ENCODE results near the gene SPDYA.
"Not testable (repeated sequence)": the region's sequence is repeated elsewhere in the genome, so short reads cannot be mapped to it uniquely, and the experiment has no call there.

The SPDYA gene

DNA sequence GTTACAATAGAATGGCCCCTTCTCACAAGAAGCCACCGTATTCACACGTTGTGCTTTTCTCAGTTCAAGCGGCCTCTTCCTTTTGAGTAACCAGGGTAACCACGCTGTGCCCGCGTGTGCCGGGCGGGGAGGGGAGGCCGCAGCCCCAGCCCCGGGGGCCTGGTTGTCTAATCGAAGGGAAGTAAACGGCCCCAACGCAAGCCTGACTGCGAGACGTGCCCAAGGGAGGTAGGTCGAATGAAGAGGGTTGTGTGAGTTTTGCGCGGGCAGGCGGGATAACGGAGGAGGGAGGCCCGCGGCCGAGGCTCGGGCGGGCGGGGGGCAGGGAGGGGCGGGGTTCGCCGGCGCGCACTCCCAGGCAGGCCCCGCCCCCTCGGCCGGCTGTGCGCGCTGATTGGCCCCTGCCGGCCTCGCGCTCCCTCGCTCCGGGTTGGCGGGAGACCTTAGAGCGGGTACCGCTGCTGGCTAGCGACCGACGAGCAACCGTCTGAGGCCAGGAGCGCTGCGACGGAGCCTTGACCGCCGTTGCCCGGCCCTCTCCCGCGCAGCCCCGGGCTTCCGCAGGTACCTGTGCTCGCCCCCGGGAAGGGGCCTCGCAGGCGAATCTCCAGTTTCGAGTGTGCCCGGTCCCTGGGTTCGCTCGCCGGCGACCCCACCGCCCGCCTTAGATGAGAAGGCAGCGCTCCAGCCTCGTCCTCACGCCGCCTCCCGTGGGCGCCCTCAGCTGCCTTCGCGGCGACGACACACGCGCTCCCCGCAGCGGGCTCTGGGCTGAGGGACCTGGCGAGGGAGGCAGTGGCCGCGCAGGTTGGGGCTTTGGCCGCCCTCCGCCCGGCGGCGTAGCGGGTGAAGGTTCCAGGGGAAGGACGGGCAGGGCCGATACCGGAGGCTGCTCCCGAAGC lies at the start of gene SPDYA:
Gene SPDYA (plus strand): TSS at position 451 of the 902 bp plus-strand sequence. CDS start 5,181 bp downstream, outside the sequence.
- DNase-seq, result peak; percentile 69

- DNase-seq, result no peak
These were observed 49.2 kb upstream of the SPDYA start for GRCh38 chr2:28761420-28761819.

GRCh38 chr2:28764909-28765711 lies 45.5 kb upstream of the SPDYA start:
- DNase-seq, result no peak

DNA sequence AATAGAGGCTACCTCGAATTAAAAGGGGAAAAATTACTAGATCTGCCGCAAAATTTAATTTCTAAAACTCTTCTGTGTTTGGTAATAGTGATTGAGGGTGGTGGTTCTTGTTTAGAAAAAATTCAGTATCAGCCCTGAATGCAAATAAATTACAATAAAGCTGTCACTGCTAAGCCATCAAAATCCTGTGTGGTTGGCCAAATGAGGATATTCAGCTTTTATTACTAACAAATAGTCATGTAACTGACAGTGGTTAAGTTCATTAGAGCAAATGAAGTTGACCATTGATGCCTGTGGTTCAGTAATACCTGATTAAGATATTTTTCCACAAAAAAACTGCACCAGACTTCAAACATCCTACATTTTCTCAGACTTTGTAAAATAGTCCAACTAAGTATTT lies 44.6 kb upstream of the SPDYA start:
- no peak for DNase-seq

DNA sequence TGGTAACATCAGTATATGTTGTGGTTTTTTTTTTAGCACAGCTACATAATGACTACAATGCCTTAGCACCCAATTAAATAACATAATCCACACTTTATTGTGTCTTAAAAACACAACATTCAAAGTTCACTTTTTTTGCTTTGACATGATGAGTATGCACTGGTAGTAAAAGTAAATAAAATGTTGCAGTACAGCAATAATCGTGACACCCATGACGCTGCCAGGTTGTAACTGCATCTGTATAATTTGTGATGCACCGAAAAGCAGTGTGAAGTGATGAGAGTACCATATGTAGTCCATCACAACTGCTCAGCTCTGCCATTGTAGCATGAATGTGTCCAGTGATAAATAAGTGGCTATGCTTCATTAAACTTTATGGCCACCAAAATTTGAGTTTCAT lies 43.3 kb upstream of the SPDYA start:
- no peak for DNase-seq

DNA sequence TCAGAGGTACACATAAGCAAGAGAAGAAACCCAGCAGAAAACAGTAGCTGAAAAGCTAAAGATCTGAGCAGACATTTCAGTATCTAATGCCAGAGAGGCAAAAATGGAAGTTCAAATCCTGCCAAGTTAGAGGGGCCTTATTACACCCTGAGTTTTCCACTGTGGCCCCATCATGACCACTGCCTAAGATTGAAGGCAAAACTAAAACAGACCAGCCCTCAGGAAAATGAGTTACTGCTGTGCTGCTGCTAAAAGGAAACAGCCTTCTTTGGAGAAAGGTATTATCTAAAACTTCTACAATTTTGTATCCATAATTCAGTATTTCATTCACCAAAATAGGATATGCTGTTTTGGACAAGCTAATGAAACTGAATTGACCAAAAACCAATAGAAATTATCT lies 42.2 kb upstream of the SPDYA start:
- DNase-seq, result no peak

DNA sequence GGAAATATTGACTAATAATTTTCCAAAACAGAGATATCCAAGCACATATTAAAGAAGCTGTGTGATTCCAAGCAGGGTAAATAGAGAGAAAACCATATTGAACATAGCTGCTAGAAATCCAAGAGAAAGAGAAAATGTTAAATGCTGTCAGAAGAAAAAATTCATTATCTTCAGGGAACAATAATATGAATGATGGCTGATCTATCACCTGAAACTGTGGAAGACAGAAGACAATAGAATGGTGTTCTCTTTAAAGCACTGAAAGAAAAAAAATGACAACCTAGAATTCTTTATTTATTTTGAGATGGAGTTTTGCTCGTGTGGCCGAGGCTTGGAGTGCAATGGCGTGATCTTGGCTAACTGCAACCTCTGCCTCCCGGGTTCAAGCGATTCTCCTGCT lies 41.7 kb upstream of the SPDYA start:
- no peak for DNase-seq

- DNase-seq, result no peak
These were observed 38.3 kb upstream of the SPDYA start for GRCh38 chr2:28772351-28772750.

GRCh38 chr2:28776471-28776870 lies 34.2 kb upstream of the SPDYA start:
- DNase-seq, result no peak

- DNase-seq, result no peak
These were observed 32.2 kb upstream of the SPDYA start for GRCh38 chr2:28778392-28778791.

- DNase-seq, result no peak
These were observed 31.6 kb upstream of the SPDYA start for GRCh38 chr2:28779001-28779400.

DNA sequence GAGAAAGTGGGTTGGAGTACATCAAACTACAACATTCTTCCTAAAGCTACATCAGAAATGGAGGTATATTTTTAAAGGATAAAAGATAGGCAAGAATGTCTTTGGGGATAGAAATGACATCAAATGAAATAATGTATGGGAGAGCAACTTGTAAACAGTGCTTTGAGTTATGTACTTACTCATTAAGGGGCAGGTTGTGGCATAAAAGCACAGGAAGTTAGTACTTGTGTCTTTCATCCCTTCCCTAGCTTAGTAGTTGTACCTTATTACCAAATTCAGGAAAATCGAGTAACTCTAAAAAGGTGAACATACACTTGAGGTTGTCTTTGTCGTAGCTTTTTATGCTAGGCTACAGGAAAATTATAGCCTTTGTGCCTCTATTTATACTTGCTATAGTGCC lies 30.1 kb upstream of the SPDYA start:
- no peak for DNase-seq

DNA sequence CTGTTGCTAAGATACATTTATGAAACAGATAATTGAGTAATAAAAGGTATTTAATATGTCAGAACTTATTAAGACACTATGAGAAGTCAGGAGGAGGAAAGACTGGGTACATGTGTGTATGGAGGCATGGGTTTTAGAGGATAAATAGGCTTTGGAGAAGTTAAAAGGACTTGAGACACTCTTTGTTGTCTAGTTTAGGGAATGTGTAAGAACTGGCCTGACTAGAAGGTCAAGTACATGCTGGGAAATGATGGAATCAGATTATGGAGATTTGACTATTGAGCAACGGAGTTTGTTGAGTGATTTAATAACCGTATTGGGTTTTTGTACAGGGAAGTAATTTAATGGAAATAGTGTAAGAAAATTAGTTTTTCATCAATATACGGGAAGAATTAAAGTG lies 28.2 kb upstream of the SPDYA start:
- no peak for DNase-seq

- DNase-seq, result not testable (repeated sequence)
These were observed 26.1 kb upstream of the SPDYA start for GRCh38 chr2:28784570-28784969.

DNA sequence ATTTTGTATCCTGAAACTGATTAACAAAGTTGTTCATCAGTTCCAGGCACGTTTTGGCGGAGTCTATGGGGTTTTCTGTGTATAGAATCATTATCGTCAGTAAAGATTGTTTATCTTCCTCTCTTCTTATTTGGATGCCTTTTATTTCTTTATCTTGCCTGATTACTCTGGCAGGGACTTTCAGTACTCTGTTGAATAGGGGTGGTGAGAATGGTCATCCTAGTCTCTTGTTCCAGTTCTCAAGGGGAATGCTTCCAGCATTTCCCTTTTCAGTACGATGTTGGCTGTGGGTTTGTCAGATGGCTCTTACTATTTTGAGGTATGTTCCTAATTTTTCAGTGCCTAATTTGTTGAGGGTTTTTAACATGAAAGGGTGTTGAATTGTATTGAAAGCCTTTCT lies 14.0 kb upstream of the SPDYA start:
- no peak for DNase-seq

DNA sequence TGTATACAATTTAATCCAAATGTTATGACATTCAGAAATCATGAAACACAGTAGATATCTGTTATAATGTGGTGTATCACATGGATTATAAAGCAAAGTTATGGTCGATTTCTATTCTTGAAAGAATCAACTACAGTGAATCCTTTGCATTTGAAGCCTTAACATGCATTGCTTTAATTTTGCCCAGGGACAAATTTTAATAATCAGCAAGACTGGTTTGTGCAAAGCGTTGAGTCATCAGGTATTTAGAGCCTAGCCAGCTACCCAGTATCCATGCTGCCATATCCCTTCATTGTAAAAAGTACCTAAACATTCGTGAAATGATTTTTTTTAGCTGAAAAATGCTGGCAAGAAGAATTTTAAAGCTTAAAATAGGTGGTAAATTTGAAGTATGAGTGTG lies 8.9 kb upstream of the SPDYA start:
- DNase-seq, result no peak

- no peak for DNase-seq
These were observed 7.6 kb upstream of the SPDYA start for GRCh38 chr2:28802975-28803429.

- no peak for DNase-seq
These were observed 707 bp upstream of the SPDYA start for GRCh38 chr2:28809927-28810326.

DNA sequence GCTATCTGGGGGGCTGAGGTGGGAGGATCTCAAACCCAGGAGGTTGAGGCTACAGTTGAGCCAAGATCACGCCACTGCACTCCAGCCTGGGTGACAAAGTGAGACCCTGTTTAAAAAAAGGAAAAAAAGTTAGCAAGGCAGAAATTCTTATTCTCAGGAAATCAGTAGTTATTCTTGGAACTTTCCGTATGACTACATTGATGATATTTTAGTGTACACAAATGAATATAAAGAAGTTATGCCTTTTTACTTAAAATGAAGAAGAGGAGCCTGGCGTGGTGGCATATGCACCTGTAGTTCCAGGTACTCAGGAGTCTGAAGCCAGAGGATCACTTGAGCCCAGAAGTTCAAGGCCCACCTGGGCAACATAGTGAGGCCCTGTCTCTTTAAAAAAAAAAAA lies 7.4 kb downstream of the SPDYA start:
- no peak for DNase-seq

DNA sequence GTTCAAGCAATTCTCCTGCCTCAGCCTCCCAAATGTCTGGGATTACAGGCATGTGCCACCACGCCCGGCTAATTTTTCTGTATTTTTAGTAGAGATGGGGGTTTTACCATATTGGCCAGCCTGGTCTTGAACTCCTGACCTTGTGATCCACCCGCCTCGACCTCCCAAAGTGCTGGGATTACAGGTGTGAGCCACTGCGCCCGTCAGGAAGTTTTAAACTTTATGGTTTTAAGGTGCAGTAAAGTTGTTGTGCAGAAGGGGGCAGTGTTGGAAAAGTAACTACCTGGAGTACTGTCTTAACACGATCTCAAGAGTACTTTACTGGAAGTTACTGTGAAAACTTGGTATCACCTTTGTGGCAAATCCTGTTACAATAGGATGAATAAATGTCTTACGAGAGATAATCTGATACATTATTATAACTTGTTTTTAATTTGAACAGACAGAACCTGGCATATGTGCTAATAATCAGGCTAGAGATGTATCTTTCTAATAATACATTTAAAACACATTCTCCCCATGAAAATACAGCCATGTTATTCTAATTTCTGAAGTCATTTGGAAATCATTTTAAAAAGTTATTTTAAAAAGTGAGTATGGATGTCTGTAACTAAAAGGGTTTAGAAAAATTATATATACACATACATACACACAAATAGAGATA lies 10.8 kb downstream of the SPDYA start:
- DNase-seq, result no peak

DNA sequence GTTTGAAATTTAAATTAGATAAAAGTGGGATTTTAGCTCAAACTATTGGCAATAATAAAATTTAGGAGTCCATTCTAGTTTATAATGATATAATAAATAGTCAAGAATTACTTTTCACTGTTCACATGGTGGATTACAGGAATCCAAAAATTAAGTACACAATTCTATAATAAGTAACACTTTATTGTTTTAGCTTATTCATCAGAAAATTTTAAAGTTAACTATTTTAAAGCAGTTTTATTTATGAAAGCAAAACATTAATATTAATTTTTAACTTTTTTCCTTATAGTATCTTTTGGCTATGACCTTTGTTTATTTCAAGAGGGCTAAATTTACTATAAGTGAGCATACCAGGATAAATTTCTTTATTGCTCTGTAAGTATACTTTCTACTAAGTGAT lies 11.4 kb downstream of the SPDYA start:
- DNase-seq, result no peak

DNA sequence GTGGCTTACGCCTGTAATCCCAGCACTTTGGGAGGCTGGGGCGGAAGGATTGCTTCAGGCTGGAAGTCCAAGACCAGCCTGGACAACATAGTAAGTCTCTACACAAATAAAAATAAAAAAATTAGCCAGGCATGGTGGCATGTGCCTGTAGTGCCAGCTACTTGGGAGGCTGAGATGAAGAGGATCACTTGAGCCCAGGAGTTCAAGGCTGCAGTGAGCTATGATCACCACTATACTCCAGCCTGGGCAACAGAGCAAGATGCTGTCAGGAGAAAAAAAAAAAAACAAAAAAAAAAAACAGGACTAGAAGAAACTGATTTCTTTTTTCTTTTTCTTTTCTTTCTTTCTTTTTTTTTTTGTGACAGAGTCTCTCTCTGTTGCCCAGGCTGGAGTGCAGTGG lies 13.6 kb downstream of the SPDYA start:
- no peak for DNase-seq

GRCh38 chr2:28824870-28825269 lies 14.2 kb downstream of the SPDYA start:
- no peak for DNase-seq

DNA sequence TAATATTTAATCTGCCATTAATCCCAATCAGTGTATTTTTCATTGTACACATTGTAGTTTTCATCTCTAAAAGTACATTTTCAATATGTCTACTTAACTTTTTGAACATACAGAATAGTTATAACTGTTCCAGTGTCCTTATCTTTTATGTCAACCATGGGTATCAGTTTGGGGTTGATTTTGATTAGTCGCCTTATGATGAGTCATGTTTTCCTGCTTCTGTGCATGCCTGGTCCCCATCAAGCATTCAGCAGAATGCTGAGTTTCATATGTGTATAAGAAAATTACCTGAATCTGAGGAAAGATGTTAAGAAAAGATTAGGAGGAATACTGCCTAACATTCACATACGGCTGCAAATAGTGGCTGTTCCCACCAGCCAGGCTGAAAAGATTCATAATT lies 17.7 kb downstream of the SPDYA start:
- no peak for DNase-seq
